Spleen (tissue), 7 donors: ENCODE data around the gene MAP4K1.

ENCODE experiments used
- CTCF ChIP-seq, 11 experiments: fragments of 200-600 bp in 7 of 11; fragments of 450-650 bp in 4 of 11; sonication (generic) in 4 of 11; IDR thresholded peaks in 8 of 11; conservative IDR thresholded peaks in 3 of 11; 1 replicate in 7 of 11; 2 replicates in 4 of 11; pipeline versions ENCODE4 v1.4.0 to v1.8.0; 2016 to 2021; ENCODE audit warnings: antibody characterized with exemption in 11 of 11, inconsistent platforms in 4 of 11, mild to moderate bottlenecking in 1 of 11
- POLR2A ChIP-seq, 3 donors: fragments of 450-650 bp; IDR thresholded peaks; one replicate each; pipeline ENCODE4 v1.5.1; 2017; ENCODE audit warnings: antibody characterized with exemption in 3 of 3, mild to moderate bottlenecking in 1 of 3
- POLR2AphosphoS5 ChIP-seq, 3 donors: sonication (generic); formaldehyde crosslinking; IDR thresholded peaks; one replicate each; pipeline ENCODE4 v1.5.1; 2017; ENCODE audit warnings: antibody characterized with exemption in 3 of 3
- donor health status: DM: no; HTN: no; CAD: no; lungs with moderate emphysema.
- donor health status: DM: no; HTN: no; CAD: no.
- donor health status: DM: no; HTN: no; CAD: no.

DNA sequence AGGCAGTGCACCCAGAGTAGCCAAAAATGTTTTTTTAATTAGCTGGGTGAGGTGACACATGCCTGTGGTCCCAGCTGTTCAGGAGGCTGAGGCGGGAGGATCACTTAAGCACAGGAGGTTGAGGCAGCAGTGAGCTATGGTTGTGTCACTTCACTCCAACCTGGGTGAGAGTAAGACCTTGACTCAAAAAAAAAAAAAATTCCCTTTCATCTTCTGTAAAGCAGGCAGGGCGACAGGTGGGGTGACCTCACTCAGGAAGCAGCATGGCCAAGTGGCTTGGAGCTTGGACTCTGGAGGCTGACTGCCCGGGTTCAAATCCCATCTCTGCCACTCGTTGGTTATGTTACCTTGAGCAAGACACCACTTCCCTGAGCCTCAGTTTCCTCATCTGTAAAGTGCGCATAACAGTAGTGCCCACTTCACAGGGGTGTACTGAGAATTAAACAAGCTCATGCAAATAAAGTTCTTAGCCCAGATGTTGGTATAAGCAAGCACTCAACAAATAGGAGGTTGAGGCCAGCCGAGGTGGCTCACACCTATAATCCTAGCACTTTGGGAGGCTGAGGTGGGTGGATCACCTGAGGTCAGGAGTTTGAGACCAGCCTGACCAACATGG lies 48.3 kb downstream of the MAP4K1 start:
- no peak for TF ChIP-seq CTCF (IDR thresholded peaks at IDR 0.05 in 8 of 11, conservative IDR thresholded peaks at IDR 0.05 in 3 of 11)
- TF ChIP-seq POLR2A (IDR thresholded peaks at IDR 0.05), result no peak
- TF ChIP-seq POLR2AphosphoS5 (IDR thresholded peaks at IDR 0.05), result no peak
